ENCODE data around the gene GNMT. TPM values are rescaled to one million over a fixed set of nuclear protein-coding genes. Genes with fewer than 3 reads are reported as not detected.

GNMT gene
- total and polyA plus RNA-seq, 9 of the 15 experiments (the other 6 are each of a cell fraction or from before 2014, with no cell fraction given) = 0.11 to 0.29 (median 0.15) TPM; not detected in 6

GRCh38 chr6:42970871-42971612 is 10.5 kb downstream of the GNMT start (continued):
- TF ChIP-seq ARID4B (CRISPR knock-in tag; IDR thresholded peaks at IDR 0.05) (no peak), KAT7 (CRISPR knock-in tag; IDR thresholded peaks at IDR 0.05; ENCODE audit: borderline replicate concordance) (no peak), ZNF316 (IDR thresholded peaks at IDR 0.05) (peak; percentile 93), ZNF592 (IDR thresholded peaks at IDR 0.05) (peak; percentile 70), GATA2 (CRISPR knock-in tag; IDR thresholded peaks at IDR 0.05) (no peak), POLR2G (IDR thresholded peaks at IDR 0.05; ENCODE audit: low read depth, low read length) (no peak), ZFX (CRISPR knock-in tag; IDR thresholded peaks at IDR 0.05) (0 out of 2 replicates have a peak, but pooled peaks have one; percentile 25), NCOR1 (IDR thresholded peaks at IDR 0.05) (no peak), TAF1 (IDR thresholded peaks at IDR 0.05; ENCODE audit: control insufficient read depth, extremely low read depth, insufficient read depth, low read length, severe bottlenecking) (no peak), GTF3C2 (IDR thresholded peaks at IDR 0.05; ENCODE audit: borderline replicate concordance, extremely low read depth, insufficient read length) (no peak), WHSC1 (IDR thresholded peaks at IDR 0.05; ENCODE audit: low read length) (no peak), NFIX (CRISPR knock-in tag; IDR thresholded peaks at IDR 0.05; ENCODE audit: low read depth) (no peak), ZNF655 (CRISPR knock-in tag; IDR thresholded peaks at IDR 0.05) (no peak), TRIM28 (IDR thresholded peaks at IDR 0.05) (no peak)

Measured in K562 (cell line).